K562 (cell line): ENCODE measurements around the gene AKAP13. TPM values are rescaled to one million over a fixed set of nuclear protein-coding genes. Genes with fewer than 3 reads are reported as not detected.

Experiments used
- ATAC-seq: fragments of 200-7000 bp; cut with Tn5 transposase; 3 replicates; pipeline ENCODE4 v1.9.1; 2020; ENCODE audit warnings: moderate library complexity
- BruUV-seq: library from RNA; stranded (reverse); fragments of 400-500 nt; replicated peaks from 2 replicates; lab custom pipeline; 2021; lab: Mats Ljungman, UMichigan
- CTCF ChIA-PET: fragments of 300-600 bp; formaldehyde crosslinking; extraction: SDS; loops from one replicate; lab custom pipeline; 2021; ENCODE audit warnings: low intra/inter-chr PET ratio; lab: Yijun Ruan, JAX
- POLR2A ChIA-PET: fragments of 300-600, 350-650 bp; sonication (Branson Sonifier 250); formaldehyde crosslinking; extraction: SDS; loops from one replicate; lab custom pipeline; 2021; ENCODE audit warnings: antibody characterized with exemption, inconsistent platforms; lab: Yijun Ruan, JAX
- DNase-seq, 4 experiments: peaks; one replicate each; pipeline versions ENCODE4 v3.0.0 to v3.0.0-alpha.2; 2011 to 2018; ENCODE audit warnings: low spot score in 3 of 4, mixed read lengths in 3 of 4; ENCODE audit errors: extremely low read depth in 1 of 4
- FAIRE-seq: peaks from 2 replicates; lab custom pipeline; 2011; peaks lifted over from hg19 to GRCh38; lab: Jason Lieb, UNC
- H2AFZ ChIP-seq: 2 replicates; pipeline ENCODE4 v1.6.0; 2011; ENCODE audit warnings: low read depth, low read length, control low read depth, inconsistent platforms
- H3K27ac ChIP-seq: fragments of 200-600 bp; 3 replicates; pipeline ENCODE4 v1.8.0; 2011; ENCODE audit warnings: low read depth, mild to moderate bottlenecking, control low read depth, inconsistent platforms, low read length, moderate library complexity, mixed read lengths; ENCODE audit errors: extremely low read depth
- H3K27me3 ChIP-seq, 2 experiments: fragments of 300-600 bp in 1 of 2; 2 replicates in 1 of 2; 3 replicates in 1 of 2; pipeline versions ENCODE4 v1.6.0 to v1.8.0; 2011; ENCODE audit warnings: inconsistent platforms in 2 of 2, low read length in 2 of 2, mild to moderate bottlenecking in 1 of 2, mixed read lengths in 1 of 2, moderate library complexity in 1 of 2; ENCODE audit not compliant: control insufficient read depth in 2 of 2, insufficient read depth in 2 of 2
- H3K36me3 ChIP-seq: fragments of 300-600 bp; 3 replicates; pipeline ENCODE4 v1.8.0; 2011; ENCODE audit warnings: mild to moderate bottlenecking, low read length, inconsistent platforms; ENCODE audit not compliant: control insufficient read depth, insufficient read depth
- H3K4me1 ChIP-seq, 2 experiments: fragments of 200-600 bp in 1 of 2; replicated peaks in 1 of 2; 2 replicates in 1 of 2; 3 replicates in 1 of 2; pipeline versions ENCODE4 v1.5.1 to v1.8.0; 2011; ENCODE audit warnings: inconsistent platforms in 2 of 2, low read length in 2 of 2, mild to moderate bottlenecking in 1 of 2, mixed read lengths in 1 of 2, moderate library complexity in 1 of 2; ENCODE audit not compliant: control insufficient read depth in 2 of 2, insufficient read depth in 2 of 2
- H3K4me2 ChIP-seq: 2 replicates; pipeline ENCODE4 v1.6.1; 2011; ENCODE audit warnings: low read length, control low read depth, inconsistent platforms, mixed read lengths; ENCODE audit not compliant: insufficient read depth
- H3K4me3 ChIP-seq: fragments of 200-600 bp; sonication (generic), shearing (Covaris generic); 2 replicates; pipeline ENCODE4 v1.5.1; 2016; ENCODE audit warnings: control low read depth, inconsistent platforms
- H3K79me2 ChIP-seq: fragments of 200-600 bp; 3 replicates; pipeline ENCODE4 v1.8.0; 2011; ENCODE audit warnings: low read length, inconsistent platforms; ENCODE audit not compliant: control insufficient read depth, insufficient read depth
- H3K9ac ChIP-seq, 2 experiments: 2 replicates each; pipeline versions ENCODE4 v1.6.0 to v1.6.1; 2011; ENCODE audit warnings: low read depth in 2 of 2, low read length in 2 of 2, control low read depth in 1 of 2, inconsistent platforms in 1 of 2, mild to moderate bottlenecking in 1 of 2, mixed read lengths in 1 of 2; ENCODE audit not compliant: insufficient read depth in 1 of 2
- H3K9me1 ChIP-seq: one replicate; pipeline ENCODE4 v1.6.0; 2011; ENCODE audit warnings: inconsistent platforms, mild to moderate bottlenecking, low read length, moderate library complexity; ENCODE audit not compliant: control insufficient read depth, insufficient read depth
- H3K9me3 ChIP-seq: replicated peaks from 2 replicates; pipeline ENCODE4 v1.5.1; 2011; ENCODE audit warnings: low read depth, low read length, inconsistent platforms; ENCODE audit not compliant: control insufficient read depth, insufficient read depth
- H4K20me1 ChIP-seq: replicated peaks from 2 replicates; pipeline ENCODE4 v1.6.1; 2011; ENCODE audit warnings: low read length, inconsistent platforms, mixed read lengths; ENCODE audit not compliant: control insufficient read depth, insufficient read depth
- ATF7 ChIP-seq: fragments of 450-650 bp; IDR thresholded peaks from 2 replicates; pipeline ENCODE4 v1.7.1; 2014; ENCODE audit warnings: mild to moderate bottlenecking, moderate library complexity
- C11orf30 ChIP-seq: fragments of 450-650 bp; IDR thresholded peaks from 2 replicates; pipeline ENCODE4 v1.6.1; 2016; ENCODE audit warnings: low read depth, mild to moderate bottlenecking
- CBX5 ChIP-seq: IDR thresholded peaks from 2 replicates; pipeline ENCODE4 v1.6.1; 2014; ENCODE audit warnings: low read depth, borderline replicate concordance
- FOXA1 ChIP-seq: fragments of 450-650 bp; IDR thresholded peaks from 2 replicates; pipeline ENCODE4 v1.6.1; 2016; ENCODE audit warnings: mild to moderate bottlenecking, borderline replicate concordance
- HDAC8 ChIP-seq: fragments of 450-650 bp; IDR thresholded peaks from 2 replicates; pipeline ENCODE4 v1.6.1; 2016; ENCODE audit warnings: mild to moderate bottlenecking, missing genetic modification characterization, moderate library complexity, missing compliant biosample characterization
- HDGF ChIP-seq: fragments of 450-650 bp; IDR thresholded peaks from 2 replicates; pipeline ENCODE4 v1.6.1; 2016
- HEY1 ChIP-seq: fragments of 250-450 bp; sonication (Bioruptor Pico); IDR thresholded peaks from 2 replicates; pipeline ENCODE4 v1.5.0; 2020; ENCODE audit warnings: mild to moderate bottlenecking, moderate library complexity, borderline replicate concordance
- KLF16 ChIP-seq: IDR thresholded peaks from 2 replicates; pipeline ENCODE4 v1.6.1; 2016; ENCODE audit warnings: antibody characterized with exemption
- SP2 ChIP-seq: IDR thresholded peaks from 2 replicates; pipeline ENCODE4 v1.6.1; 2011; ENCODE audit warnings: mild to moderate bottlenecking, low read depth, low read length, moderate library complexity; ENCODE audit not compliant: poor library complexity, severe bottlenecking; ENCODE audit errors: extremely low read depth
- TAF15 ChIP-seq: fragments of 200-400 bp; formaldehyde crosslinking; IDR thresholded peaks from 2 replicates; pipeline ENCODE4 v1.6.1; 2017; ENCODE audit warnings: mild to moderate bottlenecking, low read depth, low read length, moderate library complexity
- TAL1 ChIP-seq: fragments of 450-650 bp; IDR thresholded peaks from 2 replicates; pipeline ENCODE4 v1.6.1; 2016; ENCODE audit warnings: mild to moderate bottlenecking
- YY1 ChIP-seq, 3 experiments: IDR thresholded peaks; 2 replicates each; pipeline ENCODE4 v1.6.1; 2011; ENCODE audit warnings: low read length in 2 of 3, mild to moderate bottlenecking in 2 of 3, moderate library complexity in 2 of 3, borderline replicate concordance in 1 of 3, control low read depth in 1 of 3, low read depth in 1 of 3; ENCODE audit not compliant: insufficient read depth in 3 of 3, insufficient replicate concordance in 2 of 3, control insufficient read depth in 1 of 3, insufficient read length in 1 of 3; ENCODE audit errors: extremely low read depth in 1 of 3
- ZNF217 ChIP-seq: sonication (generic); formaldehyde crosslinking; IDR thresholded peaks from 2 replicates; pipeline ENCODE4 v1.8.0; 2022; ENCODE audit warnings: mild to moderate bottlenecking, missing genetic modification reagents
- ZNF280B ChIP-seq: fragments of 250-450 bp; sonication (Bioruptor Pico); IDR thresholded peaks from 2 replicates; pipeline ENCODE4 v1.5.1; 2021; ENCODE audit warnings: mild to moderate bottlenecking
- ZNF551 ChIP-seq: fragments of 250-450 bp; sonication (Bioruptor Pico); IDR thresholded peaks from 2 replicates; pipeline ENCODE4 v1.5.0; 2021; ENCODE audit warnings: mild to moderate bottlenecking, moderate library complexity
- ZNF764 ChIP-seq: fragments of 250-450 bp; sonication (Bioruptor Pico); IDR thresholded peaks from 2 replicates; pipeline ENCODE4 v1.4.0; 2020; ENCODE audit warnings: low read depth, mild to moderate bottlenecking, moderate library complexity
- WGBS: fragments of 100-300 bp; shearing (Covaris generic); methylation state at CpG from one replicate; pipeline ENCODE4 v1.1.6; 2016; ENCODE audit warnings: low coverage, mixed read lengths; ENCODE audit not compliant: insufficient coverage; ENCODE audit errors: missing lambda C conversion rate; 5-methylcytosine and 5-hydroxymethylcytosine counted together
- in situ Hi-C: fragments of 300-500 bp; cut with MboI; formaldehyde crosslinking; loops from 4 replicates; pipeline ENCODE4 v1.15.0; 2018; ENCODE audit warnings: inconsistent platforms, mixed read lengths
- intact Hi-C: fragments of 100-400 bp; cut with micrococcal nuclease; formaldehyde crosslinking; loops from 2 replicates; pipeline ENCODE4 v1.14.2; 2022
- polyA plus RNA-seq, 8 experiments: library from polyadenylated mRNA; depleted of rRNA in 4 of 8; stranded (reverse) in 5 of 8; unstranded in 3 of 8; fragments of >200 nt; fragmentation: Nextera tagmentation in 2 of 8; fragmentation: Illumina TruSeq in 1 of 8; extraction: Ambion mirVana in 2 of 8; extraction: Trizol in 1 of 8; gene quantifications; 2 replicates each; pipeline versions ENCODE4 v1.2.1 to v1.2.3, GENCODE V29; 2011 to 2014; ENCODE audit warnings: inconsistent platforms in 1 of 8, missing spikeins in 1 of 8
- total RNA-seq, 7 experiments: library from RNA; depleted of rRNA in 6 of 7; stranded (reverse); fragments of >200 nt in 6 of 7; fragmentation: Illumina TruSeq in 2 of 7; extraction: Trizol in 2 of 7; gene quantifications; 2 replicates each; pipeline versions ENCODE4 v1.2.1 to v1.2.3, GENCODE V29; 2011 to 2021; ENCODE audit warnings: low replicate concordance in 1 of 7
- TF ChIP-seq, protein P1 (sequence below): fragments of 450-650 bp; conservative IDR thresholded peaks from 2 replicates; pipeline ENCODE4 v1.6.1; 2016; ENCODE audit warnings: missing genetic modification characterization, low read depth, mild to moderate bottlenecking, control low read depth, missing compliant biosample characterization
- TF ChIP-seq, protein P2 (sequence below): IDR thresholded peaks from 2 replicates; pipeline ENCODE4 v1.6.1; 2012; ENCODE audit warnings: low read depth, low read length, improper control_type of control experiment, borderline replicate concordance

The AKAP13 gene
- total and polyA plus RNA-seq, 9 of the 15 experiments (the other 6 are each of a cell fraction or from before 2014, with no cell fraction given): 0.03 to 1.7 (median 0.42) TPM

DNA sequence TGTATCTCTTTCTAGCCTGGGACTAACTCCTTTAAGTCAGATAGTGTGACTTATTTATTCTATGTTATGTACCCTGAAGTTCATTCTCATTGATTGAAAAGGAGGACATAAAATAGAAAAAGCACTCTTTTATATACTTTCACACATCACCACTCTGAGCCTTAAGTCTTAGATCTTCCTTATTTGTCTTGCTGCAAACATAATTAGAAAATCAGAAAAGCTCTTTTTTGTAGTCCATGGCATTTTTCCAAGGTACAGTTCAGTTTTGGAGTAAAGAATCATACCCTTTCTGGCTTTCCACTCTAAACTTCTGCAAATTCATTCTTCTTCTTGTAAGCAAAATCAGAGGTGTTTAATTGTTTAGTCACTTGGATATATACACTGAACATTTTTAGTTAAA, 75.5 kb downstream of the AKAP13 start (continued):
- TF ChIP-seq TAF15 (no peak), HEY1 (CRISPR knock-in tag) (no peak), YY1 (IDR thresholded peaks at IDR 0.05; ENCODE audit: borderline replicate concordance in 1 of 3, control insufficient read depth in 1 of 3, extremely low read depth in 1 of 3, insufficient read depth in 3 of 3, insufficient read length in 1 of 3, insufficient replicate concordance in 2 of 3, low read depth in 1 of 3, low read length in 2 of 3) (no peak), C11orf30 (no peak), TAL1 (no peak), ZNF764 (CRISPR knock-in tag) (no peak)
- TF ChIP-seq, protein P1, sequence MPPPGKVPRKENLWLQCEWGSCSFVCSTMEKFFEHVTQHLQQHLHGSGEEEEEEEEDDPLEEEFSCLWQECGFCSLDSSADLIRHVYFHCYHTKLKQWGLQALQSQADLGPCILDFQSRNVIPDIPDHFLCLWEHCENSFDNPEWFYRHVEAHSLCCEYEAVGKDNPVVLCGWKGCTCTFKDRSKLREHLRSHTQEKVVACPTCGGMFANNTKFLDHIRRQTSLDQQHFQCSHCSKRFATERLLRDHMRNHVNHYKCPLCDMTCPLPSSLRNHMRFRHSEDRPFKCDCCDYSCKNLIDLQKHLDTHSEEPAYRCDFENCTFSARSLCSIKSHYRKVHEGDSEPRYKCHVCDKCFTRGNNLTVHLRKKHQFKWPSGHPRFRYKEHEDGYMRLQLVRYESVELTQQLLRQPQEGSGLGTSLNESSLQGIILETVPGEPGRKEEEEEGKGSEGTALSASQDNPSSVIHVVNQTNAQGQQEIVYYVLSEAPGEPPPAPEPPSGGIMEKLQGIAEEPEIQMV (tag): no peak

DNA sequence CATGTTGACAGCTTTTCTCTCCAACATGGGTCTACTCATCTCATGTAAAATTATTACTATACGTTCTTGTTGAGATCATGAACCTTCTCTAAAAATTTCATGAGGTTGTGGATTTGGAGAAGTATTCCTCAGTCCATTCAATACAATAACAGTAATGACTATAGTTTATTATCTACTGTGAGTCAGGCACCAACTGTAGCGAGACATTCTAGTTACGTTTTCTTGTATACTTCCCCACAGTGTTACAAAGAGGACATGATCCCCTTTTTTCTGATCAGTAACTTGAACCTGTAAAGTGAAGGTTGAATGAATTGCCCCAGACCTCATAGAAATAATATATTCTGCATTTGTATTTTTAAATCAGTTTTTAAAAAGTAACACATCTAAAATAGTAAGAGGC, 76.4 kb downstream of the AKAP13 start:
- H3K36me3 ChIP-seq: no peaks in the 10 kb centered on the region
- no peak overlapping the region for H3K27ac ChIP-seq
- ChIA-PET POLR2A (interaction anchor here (1.5 kb wide), 1 partner anchor 15 kb away, joined by 4 read pairs; no protein-coding TSS in a partner anchor), CTCF (no interaction called here)
- H4K20me1 ChIP-seq: no peaks in the 10 kb centered on the region
- BruUV-seq: no TSS peak
- H3K9me1 ChIP-seq: no peaks in the 10 kb centered on the region
- FAIRE-seq: no peak
- H3K27me3 ChIP-seq: no peaks in the 10 kb centered on the region
- intact Hi-C loops (no loop called here), in situ Hi-C loops (no loop called here)
- WGBS: 0% methylated on average over 3 of the region's 3 CpGs
- no peaks in the 10 kb centered on the region for H3K4me1 ChIP-seq
- ATAC-seq: no peak
- no peak overlapping the region for H3K4me3 ChIP-seq
- no peak overlapping the region for H3K4me2 ChIP-seq
- H3K9ac ChIP-seq: no peak overlapping the region
- no peak overlapping the region for H2AFZ ChIP-seq
- DNase-seq: no peak
- H3K79me2 ChIP-seq: no peaks in the 10 kb centered on the region
- no peaks in the 10 kb centered on the region for H3K9me3 ChIP-seq
- TF ChIP-seq ZNF551: no peak
- TF ChIP-seq ZNF280B (CRISPR knock-in tag): no peak
- TF ChIP-seq FOXA1: no peak
- TF ChIP-seq ATF7: no peak
- no peak for TF ChIP-seq ZNF217 (CRISPR knock-in tag)
- TF ChIP-seq CBX5: no peak
- TF ChIP-seq KLF16: no peak
- TF ChIP-seq, protein P2, sequence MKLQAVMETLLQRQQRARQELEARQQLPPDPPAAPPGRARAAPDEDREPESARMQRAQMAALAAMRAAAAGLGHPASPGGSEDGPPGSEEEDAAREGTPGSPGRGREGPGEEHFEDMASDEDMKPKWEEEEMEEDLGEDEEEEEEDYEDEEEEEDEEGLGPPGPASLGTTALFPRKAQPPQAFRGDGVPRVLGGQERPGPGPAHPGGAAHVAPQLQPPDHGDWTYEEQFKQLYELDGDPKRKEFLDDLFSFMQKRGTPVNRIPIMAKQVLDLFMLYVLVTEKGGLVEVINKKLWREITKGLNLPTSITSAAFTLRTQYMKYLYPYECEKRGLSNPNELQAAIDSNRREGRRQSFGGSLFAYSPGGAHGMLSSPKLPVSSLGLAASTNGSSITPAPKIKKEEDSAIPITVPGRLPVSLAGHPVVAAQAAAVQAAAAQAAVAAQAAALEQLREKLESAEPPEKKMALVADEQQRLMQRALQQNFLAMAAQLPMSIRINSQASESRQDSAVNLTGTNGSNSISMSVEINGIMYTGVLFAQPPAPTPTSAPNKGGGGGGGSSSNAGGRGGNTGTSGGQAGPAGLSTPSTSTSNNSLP: no peak
- no peak for TF ChIP-seq HDAC8 (tag)
- TF ChIP-seq HDGF: no peak
- TF ChIP-seq SP2: no peak
